Mesothelial cell of epicardium (in vitro differentiated cells): Measurements from ENCODE around the gene LPAR5. TPM values are rescaled to one million over a fixed set of nuclear protein-coding genes. Genes with fewer than 3 reads are reported as not detected.

Source experiments
- DNase-seq, 2 experiments: peaks; one replicate each; pipeline ENCODE4 v3.0.0; 2021; ENCODE audit warnings: low spot score in 2 of 2; ENCODE audit not compliant: unreplicated experiment in 2 of 2
- H3K27ac Mint-ChIP-seq: 2 replicates; pipeline ENCODE4 v1.8.0; 2021; ENCODE audit warnings: mixed read lengths
- H3K27me3 Mint-ChIP-seq: 2 replicates; pipeline ENCODE4 v1.8.0; 2021; ENCODE audit warnings: low read depth, mixed read lengths
- H3K36me3 Mint-ChIP-seq: 2 replicates; pipeline ENCODE4 v1.8.0; 2021; ENCODE audit warnings: mixed read lengths
- H3K4me1 Mint-ChIP-seq: 2 replicates; pipeline ENCODE4 v1.8.0; 2021; ENCODE audit warnings: mixed read lengths
- H3K4me3 Mint-ChIP-seq: 2 replicates; pipeline ENCODE4 v1.8.0; 2021; ENCODE audit warnings: mild to moderate bottlenecking, moderate library complexity, mixed read lengths
- H3K9me3 Mint-ChIP-seq: 2 replicates; pipeline ENCODE4 v1.8.0; 2021; ENCODE audit warnings: mixed read lengths
- CTCF ChIP-seq: fragments of 200-600 bp; sonication (generic); IDR thresholded peaks from one replicate; pipeline ENCODE4 v1.5.0; 2021; ENCODE audit warnings: antibody characterized with exemption; ENCODE audit not compliant: unreplicated experiment
- total RNA-seq: library from RNA; stranded (reverse); gene quantifications from 3 replicates; pipeline ENCODE4 v1.2.1, GENCODE V29; 2021

The LPAR5 gene
- total RNA-seq, 1 donor from 2014 or later: 1.3 TPM

- no peaks in the 10 kb centered on the region for H3K36me3 Mint-ChIP-seq
- no peaks in the 10 kb centered on the region for H3K9me3 Mint-ChIP-seq
- H3K4me3 Mint-ChIP-seq: no peak overlapping the region
- no peak for DNase-seq
- peaks cover 17% of the 10 kb centered on the region for H3K27me3 Mint-ChIP-seq
- TF ChIP-seq CTCF: no peak
- H3K27ac Mint-ChIP-seq: peak overlapping the region; percentile 77
- peaks cover 16% of the 10 kb centered on the region for H3K4me1 Mint-ChIP-seq
Measured at GRCh38 chr12:6618483-6619225, 17.1 kb downstream of the LPAR5 start.

DNA sequence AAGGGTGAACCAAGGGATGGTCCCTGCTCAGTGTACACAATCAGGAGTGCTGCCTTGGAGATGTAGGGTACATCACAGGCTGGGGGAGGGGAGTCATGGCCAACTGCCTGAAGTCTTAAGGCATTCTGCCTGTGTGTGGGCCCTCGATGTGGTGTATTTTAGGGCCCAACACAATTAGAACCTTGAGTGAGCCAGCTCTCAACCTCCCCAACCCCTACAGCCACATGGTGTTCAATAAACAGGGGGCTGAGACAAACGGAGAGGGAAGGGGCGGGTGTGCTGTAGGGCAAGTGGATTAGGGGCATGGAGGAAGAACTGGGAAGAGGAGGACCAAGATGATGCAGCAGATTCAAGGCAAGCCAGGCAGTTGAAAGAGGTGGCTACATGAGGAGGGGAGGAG is 20.0 kb downstream of the LPAR5 start:
- no peaks in the 10 kb centered on the region for H3K36me3 Mint-ChIP-seq
- H3K9me3 Mint-ChIP-seq: no peaks in the 10 kb centered on the region
- peaks cover 43% of the 10 kb centered on the region for H3K4me1 Mint-ChIP-seq
- H3K27me3 Mint-ChIP-seq: peaks cover 12% of the 10 kb centered on the region
- H3K4me3 Mint-ChIP-seq: no peak overlapping the region
- no peak for TF ChIP-seq CTCF
- H3K27ac Mint-ChIP-seq: peak overlapping the region; percentile 79
- no peak for DNase-seq

GRCh38 chr12:6614513-6615172 is 21.1 kb downstream of the LPAR5 start:
- Mint-ChIP-seq H3K27ac (peak overlapping the region; percentile 96), H3K9me3 (no peaks in the 10 kb centered on the region), H3K27me3 (peaks cover 6% of the 10 kb centered on the region), H3K36me3 (no peaks in the 10 kb centered on the region), H3K4me3 (peak overlapping the region; percentile 5), H3K4me1 (peaks cover 43% of the 10 kb centered on the region)
- TF ChIP-seq CTCF: no peak
- no peak for DNase-seq

DNA sequence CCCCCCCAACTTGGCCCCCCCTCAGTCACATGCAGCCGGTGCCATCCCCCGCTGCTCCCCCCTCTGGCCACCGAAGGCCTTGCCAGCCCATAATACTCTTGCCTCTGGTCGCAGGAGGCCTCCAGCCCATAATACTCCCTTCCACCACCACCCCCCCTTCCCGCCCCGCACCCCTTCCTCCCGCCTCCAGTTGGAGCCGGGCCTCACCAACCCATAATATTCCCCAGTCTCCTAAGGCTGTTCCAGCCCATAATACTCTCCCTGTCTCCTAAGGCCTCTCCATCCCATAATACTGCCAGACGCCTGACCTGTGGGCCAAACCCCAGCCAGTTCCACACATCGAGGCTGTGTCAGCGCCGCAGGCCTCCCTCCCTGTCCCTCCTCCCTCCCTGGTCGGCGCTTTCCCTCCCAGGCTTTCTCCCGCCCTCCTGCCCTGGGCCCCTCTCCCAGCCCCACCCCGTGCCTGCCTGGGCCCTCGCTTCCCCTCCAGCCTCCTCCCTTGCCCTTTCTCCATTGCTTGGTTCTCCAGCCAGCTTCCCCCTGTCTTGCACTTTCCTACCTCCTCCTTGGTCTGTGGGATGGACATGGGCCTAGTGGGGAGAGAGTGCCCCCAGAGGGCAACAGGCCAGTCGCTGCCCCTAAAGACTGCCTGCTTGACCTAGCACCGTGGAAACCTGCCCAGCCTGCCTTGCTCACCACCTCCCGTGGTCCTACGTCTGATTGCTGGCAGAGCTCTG is 21.8 kb downstream of the LPAR5 start:
- Mint-ChIP-seq H3K9me3 (no peaks in the 10 kb centered on the region), H3K4me3 (peak overlapping the region; percentile 5), H3K27ac (peak overlapping the region; percentile 96), H3K36me3 (no peaks in the 10 kb centered on the region), H3K4me1 (peaks cover 40% of the 10 kb centered on the region), H3K27me3 (peaks cover under 1% of the 10 kb centered on the region)
- DNase-seq: peak; percentile 74 to 86
- no peak for TF ChIP-seq CTCF

GRCh38 chr12:6613015-6613775 is 22.6 kb downstream of the LPAR5 start:
- TF ChIP-seq CTCF: no peak
- Mint-ChIP-seq H3K9me3 (no peaks in the 10 kb centered on the region), H3K27ac (peak overlapping the region; percentile 94), H3K36me3 (no peaks in the 10 kb centered on the region), H3K4me3 (peak overlapping the region; percentile 21), H3K27me3 (no peaks in the 10 kb centered on the region), H3K4me1 (peaks cover 36% of the 10 kb centered on the region)
- DNase-seq: peak in 1 of 2 experiments; percentile 59
